Dendritic cell treated with granulocyte-macrophage colony-stimulating factor and Interleukin-4, amounts not matched to agents 40 ng/mL and 50 ng/mL, for 4 days (primary cell): ENCODE measurements around the gene C22orf31.
"Not testable (repeated sequence)": the region's sequence is repeated elsewhere in the genome, so short reads cannot be mapped to it uniquely, and the experiment has no call there.

Experiments used
- H3K27ac Mint-ChIP-seq: one replicate; pipeline ENCODE4 v1.8.0; 2022; ENCODE audit warnings: mild to moderate bottlenecking, mixed read lengths
- H3K27me3 Mint-ChIP-seq: one replicate; pipeline ENCODE4 v1.8.0; 2022; ENCODE audit warnings: mild to moderate bottlenecking, mixed read lengths
- H3K36me3 Mint-ChIP-seq: one replicate; pipeline ENCODE4 v1.8.0; 2022; ENCODE audit warnings: low read depth, mixed read lengths
- H3K4me1 Mint-ChIP-seq: one replicate; pipeline ENCODE4 v1.8.0; 2022; ENCODE audit warnings: low read depth, mixed read lengths
- H3K4me3 Mint-ChIP-seq: one replicate; pipeline ENCODE4 v1.8.0; 2022; ENCODE audit warnings: mild to moderate bottlenecking, moderate library complexity, mixed read lengths
- H3K9me3 Mint-ChIP-seq: one replicate; pipeline ENCODE4 v1.8.0; 2022; ENCODE audit warnings: mixed read lengths
- intact Hi-C: fragments of 100-400 bp; cut with micrococcal nuclease; formaldehyde crosslinking; loops from one replicate; pipeline ENCODE4 v1.15.0; 2022

The C22orf31 gene

GRCh38 chr22:29054251-29054767, 7.3 kb downstream of the C22orf31 start:
- H3K4me1 Mint-ChIP-seq = no peaks in the 10 kb centered on the region
- H3K27me3 Mint-ChIP-seq = peaks cover 5% of the 10 kb centered on the region
- no peak overlapping the region for H3K4me3 Mint-ChIP-seq
- H3K27ac Mint-ChIP-seq = no peak overlapping the region
- intact Hi-C loops = no loop called here
- H3K9me3 Mint-ChIP-seq = no peaks in the 10 kb centered on the region
- peaks cover 6% of the 10 kb centered on the region for H3K36me3 Mint-ChIP-seq

GRCh38 chr22:29053048-29053702, 8.5 kb downstream of the C22orf31 start:
- H3K9me3 Mint-ChIP-seq = no peaks in the 10 kb centered on the region
- peaks cover under 1% of the 10 kb centered on the region for H3K27me3 Mint-ChIP-seq
- no peaks in the 10 kb centered on the region for H3K4me1 Mint-ChIP-seq
- H3K4me3 Mint-ChIP-seq = no peak overlapping the region
- H3K27ac Mint-ChIP-seq = no peak overlapping the region
- peaks cover 6% of the 10 kb centered on the region for H3K36me3 Mint-ChIP-seq
- intact Hi-C loops = no loop called here

- H3K9me3 Mint-ChIP-seq = no peaks in the 10 kb centered on the region
- no peak overlapping the region for H3K4me3 Mint-ChIP-seq
- peaks cover 6% of the 10 kb centered on the region for H3K36me3 Mint-ChIP-seq
- no peak overlapping the region for H3K27ac Mint-ChIP-seq
- no peaks in the 10 kb centered on the region for H3K4me1 Mint-ChIP-seq
- H3K27me3 Mint-ChIP-seq = no peaks in the 10 kb centered on the region
- intact Hi-C loops = no loop called here
Observed at GRCh38 chr22:29050457-29050856, 11.2 kb downstream of the C22orf31 start.

GRCh38 chr22:29049655-29050263, 11.9 kb downstream of the C22orf31 start:
- Mint-ChIP-seq H3K9me3 (no peaks in the 10 kb centered on the region), H3K27ac (no peak overlapping the region), H3K36me3 (peaks cover 6% of the 10 kb centered on the region), H3K4me3 (no peak overlapping the region), H3K27me3 (no peaks in the 10 kb centered on the region), H3K4me1 (no peaks in the 10 kb centered on the region)
- intact Hi-C loops = no loop called here

GRCh38 chr22:29048822-29049654, 12.6 kb downstream of the C22orf31 start:
- intact Hi-C loops = no loop called here
- H3K27ac Mint-ChIP-seq = no peak overlapping the region
- no peak overlapping the region for H3K4me3 Mint-ChIP-seq
- H3K36me3 Mint-ChIP-seq = peaks cover 6% of the 10 kb centered on the region
- no peaks in the 10 kb centered on the region for H3K9me3 Mint-ChIP-seq
- no peaks in the 10 kb centered on the region for H3K4me1 Mint-ChIP-seq
- no peaks in the 10 kb centered on the region for H3K27me3 Mint-ChIP-seq

- peaks cover 4% of the 10 kb centered on the region for H3K36me3 Mint-ChIP-seq
- H3K27me3 Mint-ChIP-seq = no peaks in the 10 kb centered on the region
- H3K4me3 Mint-ChIP-seq = no peak overlapping the region
- no peak overlapping the region for H3K27ac Mint-ChIP-seq
- intact Hi-C loops = no loop called here
- H3K9me3 Mint-ChIP-seq = no peaks in the 10 kb centered on the region
- no peaks in the 10 kb centered on the region for H3K4me1 Mint-ChIP-seq
Observed at GRCh38 chr22:29044657-29045176, 16.9 kb downstream of the C22orf31 start.

- Mint-ChIP-seq H3K27me3 (no peaks in the 10 kb centered on the region), H3K9me3 (no peaks in the 10 kb centered on the region), H3K4me3 (no peak overlapping the region), H3K36me3 (no peaks in the 10 kb centered on the region), H3K27ac (no peak overlapping the region), H3K4me1 (no peaks in the 10 kb centered on the region)
- intact Hi-C loops = no loop called here
Observed at GRCh38 chr22:29043906-29044575, 17.6 kb downstream of the C22orf31 start.

- intact Hi-C loops = no loop called here
- H3K4me1 Mint-ChIP-seq = no peaks in the 10 kb centered on the region
- H3K27me3 Mint-ChIP-seq = no peaks in the 10 kb centered on the region
- H3K9me3 Mint-ChIP-seq = no peaks in the 10 kb centered on the region
- H3K36me3 Mint-ChIP-seq = no peaks in the 10 kb centered on the region
- H3K4me3 Mint-ChIP-seq = no peak overlapping the region
- no peak overlapping the region for H3K27ac Mint-ChIP-seq
Observed at GRCh38 chr22:29041408-29041807, 20.2 kb downstream of the C22orf31 start.

- no peaks in the 10 kb centered on the region for H3K27me3 Mint-ChIP-seq
- H3K27ac Mint-ChIP-seq = no peak overlapping the region
- no peaks in the 10 kb centered on the region for H3K4me1 Mint-ChIP-seq
- H3K4me3 Mint-ChIP-seq = no peak overlapping the region
- H3K9me3 Mint-ChIP-seq = no peaks in the 10 kb centered on the region
- no peaks in the 10 kb centered on the region for H3K36me3 Mint-ChIP-seq
- intact Hi-C loops = loop anchor here (1.0 kb wide), 2 partner anchors 185 to 440 kb away; no protein-coding TSS in a partner anchor
Observed at GRCh38 chr22:29040385-29041275, 21.0 kb downstream of the C22orf31 start.

- not testable (repeated sequence) for H3K27me3 Mint-ChIP-seq, H3K9me3 Mint-ChIP-seq, H3K4me3 Mint-ChIP-seq, H3K4me1 Mint-ChIP-seq, H3K36me3 Mint-ChIP-seq, H3K27ac Mint-ChIP-seq
- intact Hi-C loops = loop anchor here (1.0 kb wide), 2 partner anchors 184 to 439 kb away; no protein-coding TSS in a partner anchor
Observed at GRCh38 chr22:29039684-29040083, 21.9 kb downstream of the C22orf31 start.

- H3K4me3 Mint-ChIP-seq = no peak overlapping the region
- no peak overlapping the region for H3K27ac Mint-ChIP-seq
- intact Hi-C loops = no loop called here
- H3K4me1 Mint-ChIP-seq = no peaks in the 10 kb centered on the region
- no peaks in the 10 kb centered on the region for H3K27me3 Mint-ChIP-seq
- H3K9me3 Mint-ChIP-seq = no peaks in the 10 kb centered on the region
- no peaks in the 10 kb centered on the region for H3K36me3 Mint-ChIP-seq
Observed at GRCh38 chr22:29039148-29039547, 22.5 kb downstream of the C22orf31 start.

GRCh38 chr22:29037340-29037932, 24.2 kb downstream of the C22orf31 start:
- intact Hi-C loops = no loop called here
- no peak overlapping the region for H3K27ac Mint-ChIP-seq
- H3K27me3 Mint-ChIP-seq = peaks cover 8% of the 10 kb centered on the region
- no peak overlapping the region for H3K4me3 Mint-ChIP-seq
- no peaks in the 10 kb centered on the region for H3K4me1 Mint-ChIP-seq
- no peaks in the 10 kb centered on the region for H3K36me3 Mint-ChIP-seq
- H3K9me3 Mint-ChIP-seq = no peaks in the 10 kb centered on the region
